ENCODE data around the gene AKR1C8. TPM values are rescaled to one million over a fixed set of nuclear protein-coding genes. Genes with fewer than 3 reads are reported as not detected.

The AKR1C8 gene
- total RNA-seq, 6 experiments from 2014 or later, result not detected

DNA sequence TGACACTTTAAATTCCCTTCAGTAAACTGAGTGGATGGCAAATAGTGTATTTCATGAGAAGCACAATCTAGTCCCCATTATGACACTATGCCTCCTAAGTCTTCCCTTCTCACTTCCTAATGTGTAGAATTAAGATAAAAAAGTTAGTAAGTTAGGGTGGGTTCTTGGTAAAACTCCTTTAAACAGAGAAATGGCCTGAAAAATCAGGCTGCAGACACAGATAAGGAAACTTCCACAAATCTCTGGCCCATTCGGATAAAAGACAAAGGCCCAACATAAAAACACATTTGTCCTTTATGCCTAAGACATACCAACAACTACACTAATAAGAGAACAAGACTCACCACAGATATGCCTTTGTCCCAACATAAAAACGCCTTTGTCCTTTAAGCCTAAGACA lies 21.5 kb downstream of the AKR1C8 start:
- no peak overlapping the region for H3K27ac Mint-ChIP-seq
- DNase-seq, result no peak
- TF ChIP-seq, protein P1, sequence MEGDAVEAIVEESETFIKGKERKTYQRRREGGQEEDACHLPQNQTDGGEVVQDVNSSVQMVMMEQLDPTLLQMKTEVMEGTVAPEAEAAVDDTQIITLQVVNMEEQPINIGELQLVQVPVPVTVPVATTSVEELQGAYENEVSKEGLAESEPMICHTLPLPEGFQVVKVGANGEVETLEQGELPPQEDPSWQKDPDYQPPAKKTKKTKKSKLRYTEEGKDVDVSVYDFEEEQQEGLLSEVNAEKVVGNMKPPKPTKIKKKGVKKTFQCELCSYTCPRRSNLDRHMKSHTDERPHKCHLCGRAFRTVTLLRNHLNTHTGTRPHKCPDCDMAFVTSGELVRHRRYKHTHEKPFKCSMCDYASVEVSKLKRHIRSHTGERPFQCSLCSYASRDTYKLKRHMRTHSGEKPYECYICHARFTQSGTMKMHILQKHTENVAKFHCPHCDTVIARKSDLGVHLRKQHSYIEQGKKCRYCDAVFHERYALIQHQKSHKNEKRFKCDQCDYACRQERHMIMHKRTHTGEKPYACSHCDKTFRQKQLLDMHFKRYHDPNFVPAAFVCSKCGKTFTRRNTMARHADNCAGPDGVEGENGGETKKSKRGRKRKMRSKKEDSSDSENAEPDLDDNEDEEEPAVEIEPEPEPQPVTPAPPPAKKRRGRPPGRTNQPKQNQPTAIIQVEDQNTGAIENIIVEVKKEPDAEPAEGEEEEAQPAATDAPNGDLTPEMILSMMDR (IDR thresholded peaks at IDR 0.05), result no peak
- no peaks in the 10 kb centered on the region for H3K4me1 Mint-ChIP-seq (ENCODE audit: low read depth)
- peaks cover 8% of the 10 kb centered on the region; the same call in 1 of the 2 replicates for H3K36me3 Mint-ChIP-seq (ENCODE audit: low read depth)
- H3K27me3 Mint-ChIP-seq (ENCODE audit: insufficient read depth), result no peaks in the 10 kb centered on the region
- H3K9me3 Mint-ChIP-seq, result peaks cover 46% of the 10 kb centered on the region
- H3K4me3 Mint-ChIP-seq, result no peak overlapping the region

DNA sequence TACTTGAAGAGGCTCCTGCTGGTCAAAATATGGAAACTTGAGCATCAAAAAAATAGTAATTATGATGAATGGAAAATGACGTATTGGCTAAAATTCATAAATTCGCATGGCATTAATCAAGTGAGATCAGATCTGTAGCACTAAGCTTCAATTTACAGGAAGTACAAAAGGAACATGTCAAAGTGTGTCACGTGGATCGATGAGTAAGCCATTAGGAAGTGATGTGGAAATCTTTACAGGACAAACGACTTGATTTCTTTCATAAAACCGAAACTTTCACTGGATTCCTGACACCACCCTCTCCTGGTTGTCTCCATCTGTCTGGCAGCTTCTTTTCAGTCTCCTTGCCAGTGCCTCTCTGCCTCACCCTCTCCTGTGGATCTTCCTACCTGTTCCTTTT lies 25.8 kb downstream of the AKR1C8 start:
- no peaks in the 10 kb centered on the region for H3K4me1 Mint-ChIP-seq (ENCODE audit: low read depth)
- H3K4me3 Mint-ChIP-seq, result no peak overlapping the region
- peaks cover 18% of the 10 kb centered on the region; the same call in 1 of the 2 replicates for H3K9me3 Mint-ChIP-seq
- no peaks in the 10 kb centered on the region for H3K36me3 Mint-ChIP-seq (ENCODE audit: low read depth)
- no peak overlapping the region for H3K27ac Mint-ChIP-seq
- DNase-seq, result no peak
- H3K27me3 Mint-ChIP-seq (ENCODE audit: insufficient read depth), result peaks cover 4% of the 10 kb centered on the region; the same call in 1 of the 2 replicates
- TF ChIP-seq, protein P1 (IDR thresholded peaks at IDR 0.05), result no peak

DNA sequence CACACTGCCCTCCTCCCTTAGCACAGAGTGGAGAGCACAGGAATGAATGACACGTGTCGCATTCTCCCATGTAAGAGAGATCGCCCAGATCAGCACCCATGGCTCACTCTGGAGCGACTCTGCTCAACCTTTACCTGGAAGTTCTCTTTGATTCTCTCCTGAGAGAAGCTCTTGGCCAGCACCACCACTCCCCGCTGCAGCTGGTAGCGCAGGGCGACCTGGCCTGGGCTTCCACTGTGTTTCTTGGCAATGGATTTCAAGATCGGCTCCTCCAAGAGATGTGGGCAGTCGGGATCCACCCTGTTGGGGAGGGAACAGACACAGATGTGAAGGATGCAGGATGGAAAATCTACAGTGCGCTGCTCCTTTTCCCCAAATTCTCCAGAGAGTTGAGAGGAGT lies 27.4 kb downstream of the AKR1C8 start:
- Mint-ChIP-seq H3K4me3 (no peak overlapping the region), H3K27me3 (ENCODE audit: insufficient read depth) (peaks cover 4% of the 10 kb centered on the region; the same call in 1 of the 2 replicates), H3K9me3 (peaks cover 11% of the 10 kb centered on the region; the same call in 1 of the 2 replicates), H3K4me1 (ENCODE audit: low read depth) (no peaks in the 10 kb centered on the region), H3K27ac (no peak overlapping the region), H3K36me3 (ENCODE audit: low read depth) (no peaks in the 10 kb centered on the region)
- no peak for DNase-seq
- TF ChIP-seq, protein P1 (IDR thresholded peaks at IDR 0.05), result no peak

DNA sequence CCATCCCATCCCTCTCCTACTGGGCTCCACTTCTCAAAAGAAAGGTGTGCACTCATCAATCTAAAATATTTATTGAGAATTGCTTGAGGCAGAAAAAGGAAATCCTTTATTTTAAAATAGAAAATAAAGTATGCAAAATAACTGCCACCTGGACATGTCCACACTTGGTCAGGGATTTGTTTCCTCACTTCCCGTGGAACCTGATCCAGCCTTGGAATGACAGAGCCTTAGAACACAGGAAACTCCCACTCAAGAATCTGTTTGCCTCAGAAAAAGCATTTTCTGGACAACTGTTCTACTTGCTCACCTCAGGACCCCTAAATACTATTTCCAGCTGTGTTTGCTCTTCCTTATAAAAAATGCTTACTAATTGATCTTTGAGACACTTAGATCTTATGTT lies 29.0 kb downstream of the AKR1C8 start:
- Mint-ChIP-seq H3K9me3 (peaks cover 4% of the 10 kb centered on the region; the same call in 1 of the 2 replicates), H3K4me1 (ENCODE audit: low read depth) (no peaks in the 10 kb centered on the region), H3K27me3 (ENCODE audit: insufficient read depth) (peaks cover 4% of the 10 kb centered on the region; the same call in 1 of the 2 replicates), H3K4me3 (no peak overlapping the region), H3K27ac (no peak overlapping the region), H3K36me3 (ENCODE audit: low read depth) (no peaks in the 10 kb centered on the region)
- DNase-seq, result no peak
- TF ChIP-seq, protein P1 (IDR thresholded peaks at IDR 0.05), result no peak

DNA sequence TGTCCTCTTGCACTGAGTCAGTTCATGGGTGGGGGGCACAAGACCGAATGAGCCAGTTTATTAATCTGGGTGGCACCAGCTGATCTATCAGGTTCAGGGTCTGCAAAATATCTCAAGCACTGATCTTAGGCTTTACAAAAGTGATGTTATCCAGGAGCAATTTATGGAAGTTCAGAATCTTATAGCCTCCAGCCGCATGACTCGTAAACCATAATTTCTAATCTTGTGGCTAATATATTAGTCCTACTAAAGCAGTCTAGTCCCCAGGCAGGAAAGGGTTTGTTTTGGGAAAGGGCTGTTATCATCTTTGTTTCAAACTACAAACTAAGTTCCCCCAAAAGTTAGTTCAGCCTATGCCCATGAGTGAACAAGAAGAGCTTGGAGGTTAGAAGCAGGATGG lies 33.9 kb downstream of the AKR1C8 start:
- H3K4me3 Mint-ChIP-seq, result no peak overlapping the region
- H3K27me3 Mint-ChIP-seq (ENCODE audit: insufficient read depth), result peaks cover 3% of the 10 kb centered on the region; the same call in 1 of the 2 replicates
- H3K9me3 Mint-ChIP-seq, result no peaks in the 10 kb centered on the region; the same call in 1 of the 2 replicates
- H3K36me3 Mint-ChIP-seq (ENCODE audit: low read depth), result no peaks in the 10 kb centered on the region
- H3K4me1 Mint-ChIP-seq (ENCODE audit: low read depth), result no peaks in the 10 kb centered on the region
- TF ChIP-seq, protein P1 (IDR thresholded peaks at IDR 0.05), result no peak
- no peak for DNase-seq
- H3K27ac Mint-ChIP-seq, result no peak overlapping the region

DNA sequence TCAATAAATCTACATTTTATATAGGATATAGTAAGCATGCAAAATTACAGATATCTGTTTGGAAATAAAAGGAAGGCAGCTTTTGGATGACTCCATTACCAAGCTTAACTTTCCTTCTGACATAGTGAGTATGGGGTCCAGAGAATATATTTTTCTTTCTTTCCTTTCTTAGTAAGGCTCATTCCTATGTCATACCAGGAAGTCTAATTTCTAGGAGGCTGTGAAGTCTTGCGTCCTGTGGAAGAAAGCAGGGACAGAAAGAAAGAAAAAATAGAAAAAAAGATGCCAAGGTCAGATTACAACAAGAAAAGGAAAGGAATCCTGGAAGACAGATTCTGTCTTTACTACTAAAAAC lies 36.3 kb downstream of the AKR1C8 start:
- peaks cover 1% of the 10 kb centered on the region; the same call in 1 of the 2 replicates for H3K27me3 Mint-ChIP-seq (ENCODE audit: insufficient read depth)
- H3K36me3 Mint-ChIP-seq (ENCODE audit: low read depth), result no peaks in the 10 kb centered on the region
- H3K4me1 Mint-ChIP-seq (ENCODE audit: low read depth), result no peaks in the 10 kb centered on the region
- no peak overlapping the region for H3K4me3 Mint-ChIP-seq
- H3K27ac Mint-ChIP-seq, result no peak overlapping the region
- no peaks in the 10 kb centered on the region; the same call in 1 of the 2 replicates for H3K9me3 Mint-ChIP-seq
- TF ChIP-seq, protein P1 (IDR thresholded peaks at IDR 0.05), result no peak
- DNase-seq, result no peak

Measured in HFFc6 (cell line).